ENCODE data around the gene MESP1.

MESP1 gene

DNA sequence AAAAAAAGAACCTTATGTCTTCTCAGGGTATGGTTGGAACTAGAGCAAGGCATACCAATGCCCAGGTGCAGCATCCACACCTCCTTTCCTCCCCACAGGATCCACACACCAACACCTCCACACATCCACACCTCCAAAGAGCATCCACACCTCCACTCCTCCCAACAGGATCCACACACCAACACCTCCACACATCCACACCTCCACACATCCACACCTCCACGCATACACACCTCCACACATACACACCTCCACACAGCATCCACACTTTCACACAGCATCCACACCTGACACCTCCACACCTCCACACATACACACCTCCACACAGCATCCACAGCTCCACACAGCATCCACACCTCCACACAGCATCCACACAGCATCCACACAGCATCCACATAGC, 5.3 kb downstream of the MESP1 start:
- WGBS, 2 experiments (ENCODE audit: insufficient coverage in 2 of 2) = 14 to 44% methylated on average over 1 of the region's 1 CpG
- H3K27ac ChIP-seq (ENCODE audit: low read depth, low read length, severe bottlenecking) = no peak overlapping the region
- peaks cover 6% of the 10 kb centered on the region for H3K4me1 ChIP-seq (ENCODE audit: control insufficient read depth, insufficient read depth, low read length, poor library complexity, severe bottlenecking)
- H3K9me3 ChIP-seq (ENCODE audit: control insufficient read depth, low read length) = no peaks in the 10 kb centered on the region
- H3K4me3 ChIP-seq (ENCODE audit: extremely low read depth, insufficient read depth, low read length, poor library complexity, severe bottlenecking) = no peak overlapping the region
- H3K36me3 ChIP-seq (ENCODE audit: control insufficient read depth, insufficient read depth, low read length) = no peaks in the 10 kb centered on the region

DNA sequence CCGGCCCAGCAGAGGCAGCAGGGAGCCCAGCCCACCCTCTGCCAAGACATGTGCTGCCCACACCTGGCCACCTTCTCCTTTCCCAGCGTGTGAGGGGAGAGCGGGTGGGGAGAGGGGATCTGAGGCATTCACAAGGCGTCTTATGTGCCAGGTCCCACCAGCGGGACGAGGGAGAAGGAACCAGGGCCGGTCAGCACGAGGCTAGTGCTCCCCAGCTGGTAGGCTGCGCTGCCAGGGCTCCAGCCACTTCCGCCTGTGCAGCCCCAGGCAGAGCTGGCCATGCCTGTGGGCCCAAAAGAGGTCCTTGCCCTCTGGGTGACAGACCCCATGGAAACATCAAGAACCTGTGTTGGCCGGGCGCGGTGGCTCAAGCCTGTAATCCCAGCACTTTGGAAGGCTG, 5.9 kb downstream of the MESP1 start:
- no peaks in the 10 kb centered on the region for H3K9me3 ChIP-seq (ENCODE audit: control insufficient read depth, low read length)
- H3K4me1 ChIP-seq (ENCODE audit: control insufficient read depth, insufficient read depth, low read length, poor library complexity, severe bottlenecking) = peaks cover 6% of the 10 kb centered on the region
- no peaks in the 10 kb centered on the region for H3K36me3 ChIP-seq (ENCODE audit: control insufficient read depth, insufficient read depth, low read length)
- no peak overlapping the region for H3K27ac ChIP-seq (ENCODE audit: low read depth, low read length, severe bottlenecking)
- 80 to 86% methylated on average over 6 to 10 of the region's 13 CpGs for WGBS, 2 experiments (ENCODE audit: insufficient coverage in 2 of 2)
- no peak overlapping the region for H3K4me3 ChIP-seq (ENCODE audit: extremely low read depth, insufficient read depth, low read length, poor library complexity, severe bottlenecking)

DNA sequence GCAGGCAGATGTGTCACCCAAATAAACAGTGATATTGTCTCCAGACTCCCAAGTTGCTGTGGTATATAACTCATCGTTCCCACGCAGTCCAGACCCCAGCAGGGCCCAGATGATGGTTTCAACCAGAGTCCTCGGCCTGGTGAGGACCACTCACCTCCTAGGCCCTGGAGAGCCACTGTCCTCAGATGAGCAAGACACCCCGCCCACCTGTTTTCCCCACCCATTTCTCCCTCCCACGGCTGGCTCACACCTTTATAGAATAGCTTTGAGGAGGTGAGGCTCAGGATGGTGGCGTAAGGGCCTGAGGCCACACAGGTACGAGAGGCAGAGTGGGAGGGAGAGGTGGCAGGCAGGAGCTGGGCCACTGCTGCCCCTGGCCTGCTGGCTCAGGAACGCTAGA, 7.5 kb downstream of the MESP1 start:
- whole genome bisulfite sequencing, 2 experiments (ENCODE audit: insufficient coverage in 2 of 2) = 93 to 99% methylated on average over 3 to 5 of the region's 8 CpGs

DNA sequence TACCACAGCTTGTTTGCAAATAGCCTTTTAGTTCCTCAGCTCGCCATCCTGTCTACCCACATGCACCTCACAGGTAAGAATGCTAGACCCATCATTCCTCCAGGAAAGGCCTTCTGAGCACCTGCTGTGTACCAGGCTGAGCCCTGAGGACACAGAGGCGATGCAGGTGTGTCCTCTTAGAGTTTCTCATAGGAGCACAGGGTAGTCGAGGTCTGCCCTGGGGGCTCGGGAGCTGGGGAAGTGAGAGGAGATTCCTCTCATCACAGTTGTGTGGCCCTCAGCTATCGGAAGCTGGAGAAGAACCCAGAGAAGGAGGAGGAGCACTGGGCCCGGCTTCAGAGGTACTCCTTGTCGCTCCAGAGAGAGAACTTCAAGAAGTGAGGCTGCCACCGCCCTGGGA, 8.0 kb downstream of the MESP1 start:
- Histone ChIP-seq H3K36me3 (ENCODE audit: control insufficient read depth, insufficient read depth, low read length) (no peaks in the 10 kb centered on the region), H3K9me3 (ENCODE audit: control insufficient read depth, low read length) (no peaks in the 10 kb centered on the region), H3K4me3 (ENCODE audit: extremely low read depth, insufficient read depth, low read length, poor library complexity, severe bottlenecking) (no peak overlapping the region), H3K27ac (ENCODE audit: low read depth, low read length, severe bottlenecking) (no peak overlapping the region), H3K4me1 (ENCODE audit: control insufficient read depth, insufficient read depth, low read length, poor library complexity, severe bottlenecking) (peaks cover 6% of the 10 kb centered on the region)
- WGBS, 2 experiments (ENCODE audit: insufficient coverage in 2 of 2) = 82 to 93% methylated on average over 6 to 7 of the region's 8 CpGs

More for the DNA sequence above, 7.5 kb downstream of the MESP1 start:
- no peak overlapping the region for H3K27ac ChIP-seq (ENCODE audit: low read depth, low read length, severe bottlenecking)
- no peaks in the 10 kb centered on the region for H3K9me3 ChIP-seq (ENCODE audit: control insufficient read depth, low read length)
- H3K4me3 ChIP-seq (ENCODE audit: extremely low read depth, insufficient read depth, low read length, poor library complexity, severe bottlenecking) = no peak overlapping the region
- H3K4me1 ChIP-seq (ENCODE audit: control insufficient read depth, insufficient read depth, low read length, poor library complexity, severe bottlenecking) = peaks cover 6% of the 10 kb centered on the region
- H3K36me3 ChIP-seq (ENCODE audit: control insufficient read depth, insufficient read depth, low read length) = no peaks in the 10 kb centered on the region

DNA sequence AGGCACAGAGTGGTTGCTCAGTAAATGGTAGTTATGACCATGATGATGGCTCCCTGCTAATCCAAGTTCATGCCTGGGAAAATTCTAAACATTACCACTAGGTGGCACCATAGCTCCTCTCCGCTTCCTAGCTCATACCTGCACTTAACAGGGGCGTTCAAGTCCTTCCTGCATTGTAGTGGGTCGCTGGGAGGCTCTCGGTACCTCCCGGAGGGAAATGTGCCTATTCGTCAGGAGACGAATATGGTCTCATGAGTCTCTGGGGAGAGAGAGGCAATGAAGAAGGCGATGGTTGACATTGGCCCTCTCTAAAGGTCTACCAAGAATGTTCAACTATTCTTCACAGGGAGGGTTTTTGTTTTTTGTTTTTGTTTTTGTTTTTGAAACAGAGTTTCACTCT, 10.9 kb downstream of the MESP1 start:
- no peaks in the 10 kb centered on the region for H3K9me3 ChIP-seq (ENCODE audit: control insufficient read depth, low read length)
- H3K4me3 ChIP-seq (ENCODE audit: extremely low read depth, insufficient read depth, low read length, poor library complexity, severe bottlenecking) = no peak overlapping the region
- H3K36me3 ChIP-seq (ENCODE audit: control insufficient read depth, insufficient read depth, low read length) = no peaks in the 10 kb centered on the region
- H3K4me1 ChIP-seq (ENCODE audit: control insufficient read depth, insufficient read depth, low read length, poor library complexity, severe bottlenecking) = no peaks in the 10 kb centered on the region
- WGBS, 2 experiments (ENCODE audit: insufficient coverage in 2 of 2) = 0 to 10% methylated on average over 3 to 7 of the region's 8 CpGs
- no peak overlapping the region for H3K27ac ChIP-seq (ENCODE audit: low read depth, low read length, severe bottlenecking)

DNA sequence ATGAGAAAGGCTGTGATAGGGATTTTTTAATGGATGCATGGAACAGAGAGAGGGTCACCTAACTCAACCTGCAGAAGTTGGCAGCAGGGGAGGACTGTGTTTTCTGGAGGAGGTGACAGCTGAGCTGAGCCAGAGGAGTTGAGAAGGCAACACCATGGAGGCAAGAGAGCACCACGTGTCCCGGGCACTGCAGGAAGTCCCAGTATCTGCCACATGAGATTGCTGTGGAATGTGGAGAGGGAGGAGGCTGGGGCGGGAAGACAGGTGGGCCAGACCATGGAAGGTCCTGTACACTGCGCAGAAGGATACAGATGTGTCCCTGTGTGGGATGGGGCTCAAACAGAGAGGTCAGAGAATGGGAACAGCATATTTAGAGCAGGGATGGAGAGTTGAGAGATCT, 15.3 kb downstream of the MESP1 start:
- Histone ChIP-seq H3K4me3 (ENCODE audit: extremely low read depth, insufficient read depth, low read length, poor library complexity, severe bottlenecking) (no peak overlapping the region), H3K4me1 (ENCODE audit: control insufficient read depth, insufficient read depth, low read length, poor library complexity, severe bottlenecking) (no peaks in the 10 kb centered on the region), H3K9me3 (ENCODE audit: control insufficient read depth, low read length) (no peaks in the 10 kb centered on the region), H3K36me3 (ENCODE audit: control insufficient read depth, insufficient read depth, low read length) (no peaks in the 10 kb centered on the region), H3K27ac (ENCODE audit: low read depth, low read length, severe bottlenecking) (no peak overlapping the region)
- 74 to 79% methylated on average over 3 to 4 of the region's 4 CpGs for WGBS, 2 experiments (ENCODE audit: insufficient coverage in 2 of 2)

DNA sequence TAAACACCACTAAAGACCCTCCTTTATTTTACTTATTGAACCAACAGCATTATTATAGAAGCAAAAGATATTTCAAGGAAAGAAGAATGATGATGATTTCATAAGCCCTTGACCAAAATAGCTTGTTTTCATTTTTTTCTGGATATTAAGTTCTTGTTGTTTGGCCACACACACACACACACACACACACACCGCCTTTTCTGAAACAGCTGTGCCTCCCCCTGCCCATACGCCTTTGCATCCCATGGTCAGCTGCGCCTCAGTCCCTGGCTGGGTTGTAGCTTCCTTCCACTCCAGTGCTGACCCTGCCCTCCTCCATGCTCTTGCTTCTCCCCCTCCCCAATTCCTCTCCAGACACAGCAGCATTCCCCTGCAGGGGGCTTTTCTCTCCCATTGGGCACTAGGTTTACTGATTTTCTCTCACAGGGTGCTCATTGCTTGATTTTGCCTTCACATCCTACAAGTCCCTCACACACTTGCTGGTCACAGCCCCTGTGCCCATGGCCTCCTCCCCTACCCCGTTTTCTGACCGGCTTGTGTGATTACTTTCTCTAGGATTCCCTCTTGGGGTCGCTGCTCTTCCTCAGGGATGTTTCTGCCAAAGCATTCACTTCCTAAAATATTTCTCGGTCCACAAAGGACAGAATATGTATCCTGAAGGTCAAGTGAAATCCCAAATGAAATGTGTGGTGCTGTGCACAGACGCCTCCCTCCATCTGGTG, 18.4 kb downstream of the MESP1 start:
- H3K27ac ChIP-seq (ENCODE audit: low read depth, low read length, severe bottlenecking) = no peak overlapping the region
- 70 to 96% methylated on average over 4 to 7 of the region's 8 CpGs for WGBS, 2 experiments (ENCODE audit: insufficient coverage in 2 of 2)
- no peaks in the 10 kb centered on the region for H3K36me3 ChIP-seq (ENCODE audit: control insufficient read depth, insufficient read depth, low read length)
- no peak overlapping the region for H3K4me3 ChIP-seq (ENCODE audit: extremely low read depth, insufficient read depth, low read length, poor library complexity, severe bottlenecking)
- H3K9me3 ChIP-seq (ENCODE audit: control insufficient read depth, low read length) = no peaks in the 10 kb centered on the region
- no peaks in the 10 kb centered on the region for H3K4me1 ChIP-seq (ENCODE audit: control insufficient read depth, insufficient read depth, low read length, poor library complexity, severe bottlenecking)

DNA sequence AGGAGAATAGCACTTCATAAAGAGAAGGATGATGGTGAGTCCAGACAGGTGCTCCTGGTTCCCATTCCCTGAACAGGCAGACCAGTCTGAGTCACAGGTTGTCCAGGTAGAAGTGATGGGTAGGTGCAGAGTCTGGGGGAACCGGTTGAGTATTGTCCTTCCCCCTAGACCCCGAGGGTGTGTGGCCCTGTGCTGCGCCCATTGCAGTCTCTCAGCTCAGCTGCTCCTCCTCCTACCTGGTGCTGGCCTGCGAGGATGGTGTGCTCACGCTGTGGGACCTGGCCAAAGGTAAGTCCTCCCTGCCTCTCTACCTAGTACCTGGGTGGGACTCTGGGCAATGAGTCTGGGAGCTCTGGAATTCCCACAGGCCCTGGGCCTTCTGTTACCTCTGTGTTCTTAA, 19.8 kb downstream of the MESP1 start:
- 81 to 85% methylated on average over 4 to 5 of the region's 5 CpGs for WGBS, 2 experiments (ENCODE audit: insufficient coverage in 2 of 2)
- Histone ChIP-seq H3K4me1 (ENCODE audit: control insufficient read depth, insufficient read depth, low read length, poor library complexity, severe bottlenecking) (no peaks in the 10 kb centered on the region), H3K9me3 (ENCODE audit: control insufficient read depth, low read length) (no peaks in the 10 kb centered on the region), H3K27ac (ENCODE audit: low read depth, low read length, severe bottlenecking) (no peak overlapping the region), H3K36me3 (ENCODE audit: control insufficient read depth, insufficient read depth, low read length) (no peaks in the 10 kb centered on the region), H3K4me3 (ENCODE audit: extremely low read depth, insufficient read depth, low read length, poor library complexity, severe bottlenecking) (no peak overlapping the region)

DNA sequence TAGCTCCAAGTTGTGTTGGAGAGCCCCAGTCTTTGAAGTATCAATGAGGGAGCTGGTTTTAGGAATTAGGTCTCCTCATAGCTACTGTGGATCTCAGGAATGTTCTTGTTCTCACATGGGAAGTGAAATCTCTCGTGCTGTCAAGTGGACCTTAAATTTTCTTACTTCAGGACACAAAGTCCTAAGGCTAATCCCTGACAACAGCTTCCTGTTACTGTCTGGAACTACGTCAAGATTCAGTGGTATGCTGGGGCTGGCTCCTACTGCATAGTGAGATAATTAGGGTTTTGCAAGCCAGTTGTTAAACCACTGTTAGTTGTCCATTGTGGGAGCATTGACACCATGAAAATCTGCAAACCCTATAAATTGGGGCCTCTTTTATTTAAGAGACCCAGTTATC, 22.8 kb downstream of the MESP1 start:
- WGBS, 2 experiments (ENCODE audit: insufficient coverage in 2 of 2) = 69 to 94% methylated on average over 2 of the region's 2 CpGs
- H3K36me3 ChIP-seq (ENCODE audit: control insufficient read depth, insufficient read depth, low read length) = no peaks in the 10 kb centered on the region
- no peak overlapping the region for H3K4me3 ChIP-seq (ENCODE audit: extremely low read depth, insufficient read depth, low read length, poor library complexity, severe bottlenecking)
- no peaks in the 10 kb centered on the region for H3K4me1 ChIP-seq (ENCODE audit: control insufficient read depth, insufficient read depth, low read length, poor library complexity, severe bottlenecking)
- peaks cover 9% of the 10 kb centered on the region for H3K9me3 ChIP-seq (ENCODE audit: control insufficient read depth, low read length)
- no peak overlapping the region for H3K27ac ChIP-seq (ENCODE audit: low read depth, low read length, severe bottlenecking)

DNA sequence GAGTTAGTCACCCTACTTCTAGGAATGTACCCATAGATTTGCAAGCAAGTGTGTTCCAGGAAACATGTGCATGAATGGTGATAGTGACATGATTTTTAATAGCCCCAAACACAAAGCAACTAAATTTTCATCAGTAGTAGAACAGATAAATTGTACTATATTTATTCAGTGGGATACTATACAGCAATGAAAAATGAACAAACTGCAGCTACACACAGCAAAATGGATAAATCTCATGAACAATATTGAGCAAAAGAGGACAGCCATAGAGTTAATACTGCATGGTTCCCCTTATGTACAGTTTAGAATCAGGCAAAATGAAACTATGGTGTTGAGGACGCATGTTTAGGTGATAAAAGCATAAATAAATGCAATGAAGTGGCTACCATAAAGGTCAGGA, 26.0 kb downstream of the MESP1 start:
- Histone ChIP-seq H3K4me1 (ENCODE audit: control insufficient read depth, insufficient read depth, low read length, poor library complexity, severe bottlenecking) (no peaks in the 10 kb centered on the region), H3K4me3 (ENCODE audit: extremely low read depth, insufficient read depth, low read length, poor library complexity, severe bottlenecking) (no peak overlapping the region), H3K27ac (ENCODE audit: low read depth, low read length, severe bottlenecking) (no peak overlapping the region), H3K9me3 (ENCODE audit: control insufficient read depth, low read length) (peaks cover 9% of the 10 kb centered on the region), H3K36me3 (ENCODE audit: control insufficient read depth, insufficient read depth, low read length) (no peaks in the 10 kb centered on the region)
- 80 to 100% methylated on average over 1 of the region's 1 CpG for WGBS, 2 experiments (ENCODE audit: insufficient coverage in 2 of 2)

DNA sequence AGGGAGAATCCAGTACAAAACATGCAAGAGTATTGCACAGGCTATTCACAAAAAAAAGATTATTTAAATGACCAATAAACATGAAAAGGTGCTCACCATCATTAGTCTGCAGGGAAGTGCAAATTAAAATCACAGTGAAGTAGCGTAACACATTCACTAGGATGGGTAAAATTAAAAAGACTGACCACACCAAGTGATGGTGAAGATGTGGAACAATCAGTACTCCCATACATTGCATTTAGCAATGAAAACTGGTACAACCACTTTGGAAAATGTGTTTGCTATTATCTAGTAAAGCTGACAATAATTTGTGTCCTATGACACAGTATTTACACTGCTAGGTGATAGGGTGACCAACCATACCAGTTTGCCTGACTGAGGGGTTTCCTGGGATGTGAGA, 26.4 kb downstream of the MESP1 start:
- Histone ChIP-seq H3K4me3 (ENCODE audit: extremely low read depth, insufficient read depth, low read length, poor library complexity, severe bottlenecking) (no peak overlapping the region), H3K4me1 (ENCODE audit: control insufficient read depth, insufficient read depth, low read length, poor library complexity, severe bottlenecking) (no peaks in the 10 kb centered on the region), H3K36me3 (ENCODE audit: control insufficient read depth, insufficient read depth, low read length) (no peaks in the 10 kb centered on the region), H3K27ac (ENCODE audit: low read depth, low read length, severe bottlenecking) (no peak overlapping the region), H3K9me3 (ENCODE audit: control insufficient read depth, low read length) (peaks cover 9% of the 10 kb centered on the region)
- 100% methylated on average over 1 of the region's 1 CpG; no CpG with 5 or more reads in 1 of the 2 experiments for WGBS, 2 experiments (ENCODE audit: insufficient coverage in 2 of 2)

Data from mesodermal cell (in vitro differentiated cells).